DOHH2 (cell line): ENCODE data around the gene AKAP13.
A peak's percentile ranks its signal among the peaks of the same experiment; 100 is the strongest.

Source experiments
- H3F3A ChIP-seq: fragments of 200-600 bp; sonication (generic), shearing (Covaris generic); 2 replicates; pipeline ENCODE4 v1.6.0; 2016; ENCODE audit warnings: antibody characterized with exemption, mild to moderate bottlenecking; ENCODE audit not compliant: control insufficient read depth, insufficient read depth
- H3K27ac ChIP-seq: fragments of 200-600 bp; sonication (generic); 2 replicates; pipeline ENCODE4 v1.5.1; 2014; ENCODE audit warnings: low read depth, mild to moderate bottlenecking, low read length, moderate library complexity
- H3K27me3 ChIP-seq: fragments of 200-600 bp; sonication (generic); 2 replicates; pipeline ENCODE4 v1.6.1; 2014; ENCODE audit warnings: mild to moderate bottlenecking, low read length, mixed read lengths; ENCODE audit not compliant: control insufficient read depth
- H3K36me3 ChIP-seq: fragments of 200-600 bp; sonication (generic); 2 replicates; pipeline ENCODE4 v1.6.1; 2014; ENCODE audit warnings: mild to moderate bottlenecking, low read length, moderate library complexity, mixed read lengths; ENCODE audit not compliant: control insufficient read depth
- H3K4me1 ChIP-seq: fragments of 200-600 bp; sonication (generic); 2 replicates; pipeline ENCODE4 v1.6.1; 2014; ENCODE audit warnings: mild to moderate bottlenecking, low read length, mixed read lengths; ENCODE audit not compliant: control insufficient read depth
- H3K4me2 ChIP-seq: fragments of 200-600 bp; sonication (generic); 2 replicates; pipeline ENCODE4 v1.6.0; 2014; ENCODE audit warnings: mild to moderate bottlenecking, low read length, moderate library complexity
- H3K4me3 ChIP-seq: fragments of 200-600 bp; sonication (generic); 2 replicates; pipeline ENCODE4 v1.5.1; 2014; ENCODE audit warnings: mild to moderate bottlenecking, low read length, mixed read lengths
- H3K79me2 ChIP-seq: fragments of 200-600 bp; sonication (generic); 2 replicates; pipeline ENCODE4 v1.6.1; 2014; ENCODE audit warnings: mild to moderate bottlenecking, low read length, mixed read lengths; ENCODE audit not compliant: control insufficient read depth
- H3K9me2 ChIP-seq: fragments of 200-600 bp; sonication (generic); replicated peaks from 2 replicates; pipeline ENCODE4 v1.6.1; 2014; ENCODE audit warnings: mild to moderate bottlenecking, low read length, mixed read lengths; ENCODE audit not compliant: control insufficient read depth
- H3K9me3 ChIP-seq: fragments of 200-600 bp; sonication (generic); 2 replicates; pipeline ENCODE4 v1.6.1; 2014; ENCODE audit warnings: antibody characterized with exemption, low read length, mixed read lengths; ENCODE audit not compliant: control insufficient read depth, insufficient read depth
- H4K20me1 ChIP-seq: fragments of 200-600 bp; sonication (generic); 2 replicates; pipeline ENCODE4 v1.6.0; 2014; ENCODE audit warnings: low read depth, mild to moderate bottlenecking, antibody characterized with exemption, low read length, moderate library complexity; ENCODE audit not compliant: control insufficient read depth, insufficient read depth
- CTCF ChIP-seq: fragments of 200-600 bp; sonication (generic); IDR thresholded peaks from one replicate; pipeline ENCODE4 v1.5.1; 2014; ENCODE audit warnings: antibody characterized with exemption, mild to moderate bottlenecking, low read depth, low read length; ENCODE audit not compliant: poor library complexity, severe bottlenecking
- EZH2phosphoT487 ChIP-seq: fragments of 200-600 bp; sonication (generic); IDR thresholded peaks from 2 replicates; pipeline ENCODE4 v1.6.1; 2017; ENCODE audit warnings: borderline replicate concordance, mild to moderate bottlenecking, antibody characterized with exemption, low read length, moderate library complexity, mixed read lengths

The AKAP13 gene

GRCh38 chr15:85404176-85404917 lies 23.9 kb downstream of the AKAP13 start:
- H3K9me2 ChIP-seq: no peaks in the 10 kb centered on the region
- peak overlapping the region; percentile 70 for H3K4me3 ChIP-seq
- H3F3A ChIP-seq: peaks cover 32% of the 10 kb centered on the region
- H3K4me1 ChIP-seq: peaks cover 96% of the 10 kb centered on the region
- peaks cover 6% of the 10 kb centered on the region; the same call in 1 of the 2 replicates for H3K9me3 ChIP-seq
- peaks cover 99% of the 10 kb centered on the region for H3K79me2 ChIP-seq
- H3K27me3 ChIP-seq: no peaks in the 10 kb centered on the region
- H3K4me2 ChIP-seq: peak overlapping the region; percentile 92
- 0 out of 2 replicates have a peak, but pooled peaks cover 8% of the 10 kb centered on the region for H4K20me1 ChIP-seq
- H3K27ac ChIP-seq: peak overlapping the region; percentile 96
- no peak for TF ChIP-seq CTCF
- no peak for TF ChIP-seq EZH2phosphoT487
- H3K36me3 ChIP-seq: peaks cover 20% of the 10 kb centered on the region

GRCh38 chr15:85404918-85405866 lies 24.8 kb downstream of the AKAP13 start:
- peak overlapping the region; percentile 70 for H3K4me3 ChIP-seq

GRCh38 chr15:85406916-85407315 lies 26.5 kb downstream of the AKAP13 start:
- H3K4me2 ChIP-seq: peak overlapping the region; percentile 92
- H3K9me2 ChIP-seq: no peaks in the 10 kb centered on the region
- H3K4me1 ChIP-seq: peaks cover 99% of the 10 kb centered on the region
- H3K27me3 ChIP-seq: no peaks in the 10 kb centered on the region
- no peak overlapping the region for H3K4me3 ChIP-seq
- TF ChIP-seq CTCF (no peak), EZH2phosphoT487 (no peak)
- peaks cover 23% of the 10 kb centered on the region for H3F3A ChIP-seq
- peaks cover 99% of the 10 kb centered on the region for H3K79me2 ChIP-seq
- H4K20me1 ChIP-seq: 0 out of 2 replicates have a peak, but pooled peaks cover 3% of the 10 kb centered on the region
- H3K27ac ChIP-seq: 0 out of 2 replicates have a peak overlapping the region, but pooled peaks have one; percentile 35
- peaks cover 17% of the 10 kb centered on the region for H3K36me3 ChIP-seq
- peaks cover 6% of the 10 kb centered on the region; the same call in 1 of the 2 replicates for H3K9me3 ChIP-seq

More at GRCh38 chr15:85404918-85405866, 24.8 kb downstream of the AKAP13 start:
- peaks cover 99% of the 10 kb centered on the region for H3K79me2 ChIP-seq
- TF ChIP-seq CTCF (no peak), EZH2phosphoT487 (no peak)
- peak overlapping the region; percentile 92 for H3K4me2 ChIP-seq
- H3K9me2 ChIP-seq: no peaks in the 10 kb centered on the region
- 0 out of 2 replicates have a peak, but pooled peaks cover 8% of the 10 kb centered on the region for H4K20me1 ChIP-seq
- peaks cover 6% of the 10 kb centered on the region; the same call in 1 of the 2 replicates for H3K9me3 ChIP-seq
- H3K36me3 ChIP-seq: peaks cover 20% of the 10 kb centered on the region
- H3K27me3 ChIP-seq: no peaks in the 10 kb centered on the region
- peaks cover 99% of the 10 kb centered on the region for H3K4me1 ChIP-seq
- H3F3A ChIP-seq: peaks cover 26% of the 10 kb centered on the region
- H3K27ac ChIP-seq: peak overlapping the region; percentile 96
